Measurements from ENCODE around the gene ACHE.

ACHE gene

GRCh38 chr7:100886936-100887515 lies 8.7 kb downstream of the ACHE start:
- H3K9me3 Mint-ChIP-seq = no peaks in the 10 kb centered on the region
- H3K27me3 Mint-ChIP-seq (ENCODE audit: low read depth) = no peaks in the 10 kb centered on the region
- H3K27ac Mint-ChIP-seq = peak overlapping the region; percentile 65 to 99 (median 71)
- peak overlapping the region; percentile 71 to 93 (median 89) for H3K4me3 Mint-ChIP-seq
- no peak for TF ChIP-seq CTCF (IDR thresholded peaks at IDR 0.05; ENCODE audit: unreplicated experiment in 3 of 3)
- H3K36me3 Mint-ChIP-seq (ENCODE audit: low read depth) = peaks cover 67% of the 10 kb centered on the region
- peaks cover 50% of the 10 kb centered on the region for H3K4me1 Mint-ChIP-seq

GRCh38 chr7:100886142-100886935 lies 9.3 kb downstream of the ACHE start:
- Mint-ChIP-seq H3K9me3 (no peaks in the 10 kb centered on the region), H3K36me3 (ENCODE audit: low read depth) (peaks cover 72% of the 10 kb centered on the region), H3K27ac (peak overlapping the region in 2 of 3 experiments; percentile 18 to 99), H3K27me3 (ENCODE audit: low read depth) (no peaks in the 10 kb centered on the region), H3K4me3 (peak overlapping the region in 2 of 3 experiments; percentile 59 to 67), H3K4me1 (peaks cover 43% of the 10 kb centered on the region)
- no peak for TF ChIP-seq CTCF (IDR thresholded peaks at IDR 0.05; ENCODE audit: unreplicated experiment in 3 of 3)

- TF ChIP-seq CTCF (IDR thresholded peaks at IDR 0.05; ENCODE audit: unreplicated experiment in 3 of 3) = no peak
- H3K27ac Mint-ChIP-seq = peak overlapping the region in 2 of 3 experiments; percentile 18 to 59
- H3K4me3 Mint-ChIP-seq = peak overlapping the region; percentile 29 to 59 (median 37)
- H3K36me3 Mint-ChIP-seq (ENCODE audit: low read depth) = peaks cover 78% of the 10 kb centered on the region
- H3K9me3 Mint-ChIP-seq = no peaks in the 10 kb centered on the region
- H3K27me3 Mint-ChIP-seq (ENCODE audit: low read depth) = no peaks in the 10 kb centered on the region
- peaks cover 40% of the 10 kb centered on the region for H3K4me1 Mint-ChIP-seq
Measured at GRCh38 chr7:100885440-100886141, 10.1 kb downstream of the ACHE start.

DNA sequence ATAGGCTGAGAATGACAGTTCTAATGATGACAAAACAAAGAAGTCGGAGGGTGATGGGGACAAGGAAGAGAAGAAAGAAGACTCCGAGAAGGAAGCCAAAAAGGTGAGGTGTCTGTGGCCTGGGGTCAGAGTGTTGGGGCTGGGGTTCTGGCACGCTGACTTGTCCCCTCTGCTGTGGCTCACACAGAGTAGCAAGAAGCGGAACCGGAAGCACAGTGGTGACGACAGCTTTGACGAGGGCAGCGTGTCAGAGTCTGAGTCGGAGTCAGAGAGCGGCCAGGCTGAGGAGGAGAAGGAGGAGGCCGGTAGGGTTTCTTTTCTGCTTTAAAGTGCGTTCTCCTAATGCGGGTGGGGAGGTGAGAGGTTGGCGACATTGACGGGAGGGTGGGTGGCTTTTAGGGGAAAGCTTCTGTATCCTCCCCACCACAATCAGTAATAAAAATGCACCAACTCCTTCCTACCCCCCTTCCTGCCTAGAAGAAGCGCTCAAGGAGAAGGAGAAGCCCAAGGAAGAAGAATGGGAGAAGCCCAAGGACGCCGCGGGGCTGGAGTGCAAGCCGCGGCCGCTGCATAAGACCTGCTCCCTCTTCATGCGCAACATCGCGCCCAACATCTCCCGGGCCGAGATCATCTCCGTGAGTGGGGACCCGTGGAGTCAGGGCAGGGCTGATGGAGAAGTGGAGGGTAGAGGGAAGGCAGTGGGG lies 10.8 kb downstream of the ACHE start:
- Mint-ChIP-seq H3K4me3 (peak overlapping the region in 1 of 3 experiments; percentile 3), H3K27me3 (ENCODE audit: low read depth) (no peaks in the 10 kb centered on the region), H3K4me1 (peaks cover 37% of the 10 kb centered on the region), H3K9me3 (no peaks in the 10 kb centered on the region), H3K36me3 (ENCODE audit: low read depth) (peaks cover 84% of the 10 kb centered on the region), H3K27ac (peak overlapping the region in 1 of 3 experiments; percentile 59)
- TF ChIP-seq CTCF (IDR thresholded peaks at IDR 0.05; ENCODE audit: unreplicated experiment in 3 of 3) = no peak

DNA sequence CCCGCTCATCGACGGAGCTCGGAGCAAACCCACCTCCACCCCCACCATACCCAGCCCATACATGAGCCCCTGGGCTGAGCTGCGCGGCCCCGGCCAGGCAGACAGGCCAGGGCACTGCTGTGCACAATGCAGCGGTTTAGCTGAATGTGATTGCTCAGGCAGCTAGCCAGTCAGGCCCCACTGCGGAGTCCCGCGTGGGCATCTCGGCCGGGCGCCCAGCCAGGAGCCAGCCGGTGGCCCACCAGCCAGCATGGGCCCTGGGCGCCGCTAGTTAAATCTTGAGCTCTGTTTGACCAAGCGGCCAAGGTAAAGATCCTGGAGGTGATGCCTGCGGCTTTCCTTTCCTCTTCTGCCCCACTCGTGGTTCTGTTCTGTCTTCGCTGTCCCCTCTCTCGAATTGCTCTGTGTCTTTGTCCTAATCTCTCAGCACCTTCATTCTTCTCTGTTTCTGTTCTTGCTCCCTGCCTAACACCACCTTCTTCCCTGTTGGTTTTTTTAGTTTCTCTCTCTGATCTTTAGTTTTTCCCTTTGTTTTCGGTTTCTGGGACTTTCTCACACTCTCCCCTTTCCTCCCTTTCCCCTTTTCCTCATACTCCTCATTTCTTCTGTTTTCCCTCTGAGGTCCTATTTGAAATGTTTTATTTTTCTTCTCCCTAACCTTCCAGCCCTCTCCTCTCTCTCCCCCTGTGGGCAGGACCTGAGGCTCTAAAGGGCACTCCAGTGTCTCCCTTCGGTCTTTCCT lies 12.7 kb downstream of the ACHE start:
- Mint-ChIP-seq H3K9me3 (no peaks in the 10 kb centered on the region), H3K4me1 (peaks cover 43% of the 10 kb centered on the region), H3K27ac (peak overlapping the region in 1 of 3 experiments; percentile 28), H3K36me3 (ENCODE audit: low read depth) (peaks cover 96% of the 10 kb centered on the region), H3K4me3 (no peak overlapping the region), H3K27me3 (ENCODE audit: low read depth) (no peaks in the 10 kb centered on the region)
- no peak for TF ChIP-seq CTCF (IDR thresholded peaks at IDR 0.05; ENCODE audit: unreplicated experiment in 3 of 3)

All from nephron (organoid).